Body of pancreas (tissue), 4 donors: ENCODE measurements around the gene RPS5. TPM values are rescaled to one million over a fixed set of nuclear protein-coding genes. Genes with fewer than 3 reads are reported as not detected.

Experiments used
- ATAC-seq: fragments of 150-250 bp; one replicate; pipeline ENCODE4 v1.9.1; 2016
- DNase-seq, 4 donors: peaks; one replicate each; pipeline ENCODE4 v3.0.0-alpha.2; 2019
- H3K27ac ChIP-seq, 4 donors: fragments of 200-600 bp; sonication (generic); 1 replicate in 3 of 4; 2 replicates in 1 of 4; pipeline versions ENCODE4 v1.5.1 to v1.6.1; 2016 to 2019; ENCODE audit warnings: mild to moderate bottlenecking in 1 of 4, mixed read lengths in 1 of 4, moderate library complexity in 1 of 4
- H3K27me3 ChIP-seq, 2 donors: fragments of 200-600 bp; sonication (generic); one replicate each; pipeline ENCODE4 v1.6.0; 2016; ENCODE audit warnings: mild to moderate bottlenecking in 1 of 2
- H3K36me3 ChIP-seq, 2 donors: fragments of 200-600 bp; sonication (generic); replicated peaks in 1 of 2; 2 replicates each; pipeline ENCODE4 v1.5.1; 2016; ENCODE audit warnings: low read depth in 2 of 2; ENCODE audit not compliant: insufficient read depth in 1 of 2
- H3K4me1 ChIP-seq: fragments of 200-600 bp; sonication (generic); one replicate; pipeline ENCODE4 v1.6.0; 2016
- H3K4me3 ChIP-seq, 2 donors: fragments of 200-600 bp; sonication (generic); 1 replicate in 1 of 2; 2 replicates in 1 of 2; pipeline ENCODE4 v1.5.1; 2016 to 2019
- H3K9me3 ChIP-seq, 3 donors: fragments of 200-600 bp; sonication (generic); 1 replicate in 2 of 3; 2 replicates in 1 of 3; pipeline ENCODE4 v1.5.1; 2016
- POLR2A ChIP-seq, 3 donors: fragments of 450-650 bp; IDR thresholded peaks; one replicate each; pipeline ENCODE4 v1.6.1; 2016; ENCODE audit warnings: antibody characterized with exemption in 3 of 3, mild to moderate bottlenecking in 2 of 3
- WGBS, 2 donors: methylation state at CpG; one replicate each; pipeline ENCODE4 v1.1.5; 2017; 5-methylcytosine and 5-hydroxymethylcytosine counted together
- intact Hi-C: fragments of 100-400 bp; cut with DNase I; formaldehyde crosslinking; loops from one replicate; pipeline ENCODE4 v1.15.1; 2023
- total RNA-seq, 2 donors: library from RNA; depleted of rRNA; stranded (reverse); fragments of >200 nt; gene quantifications; one replicate each; pipeline ENCODE4 v1.1.0, GENCODE V29; 2016
- TF ChIP-seq, protein P1 (sequence below), 7 experiments: fragments of 450-650 bp in 4 of 7; fragments of 200-600 bp in 3 of 7; sonication (generic) in 3 of 7; IDR thresholded peaks; one replicate each; pipeline ENCODE4 v1.5.1; 2016 to 2019; ENCODE audit warnings: antibody characterized with exemption in 7 of 7

Gene RPS5
- 1,000 to 10,000 TPM in 1 of 2 donors, 100 to 1,000 TPM in 1; 577 to 1,133 TPM for total RNA-seq

DNA sequence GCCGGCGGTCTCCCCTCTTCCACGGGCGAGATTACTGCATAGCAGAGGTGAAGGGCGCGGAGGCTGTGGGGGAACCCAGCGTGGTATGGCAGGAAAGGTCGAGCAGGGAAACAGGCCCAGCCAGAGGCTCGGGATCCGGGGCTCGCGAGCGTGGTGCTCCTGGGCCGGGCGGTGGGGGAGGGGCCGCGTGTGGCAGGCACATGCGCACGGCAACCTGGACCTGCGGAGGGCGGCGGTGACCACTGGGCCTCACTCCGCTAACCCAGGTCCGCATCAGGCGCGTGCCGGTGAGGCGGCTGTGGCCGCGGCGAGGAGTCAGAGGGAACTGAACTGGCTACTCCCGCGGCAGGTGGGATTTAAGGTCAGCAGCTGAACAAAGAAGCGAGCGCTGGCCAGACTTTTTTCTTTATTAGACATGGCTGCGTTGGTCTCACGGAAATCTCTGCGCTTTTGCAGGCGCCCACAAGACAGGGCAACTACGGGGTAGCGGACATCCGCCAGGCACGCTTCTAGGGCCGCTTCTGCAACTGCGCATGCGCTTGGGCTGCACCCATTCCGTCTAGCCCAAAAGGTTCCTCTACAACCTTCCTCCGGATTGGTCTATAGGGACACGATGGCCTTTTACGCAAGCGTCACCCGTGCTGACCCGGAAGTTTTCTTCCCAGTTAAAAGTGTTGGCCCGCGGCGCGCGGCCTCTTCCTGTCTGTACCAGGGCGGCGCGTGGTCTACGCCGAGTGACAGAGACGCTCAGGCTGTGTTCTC lies at the start of gene RPS5:
TSS of gene RPS5 (plus strand) at position 694 of the 762 bp plus-strand sequence. CDS start 869 bp downstream, outside the sequence.
- Histone ChIP-seq H3K36me3 (peaks cover 0 to 3% of the 10 kb centered on the region in 2 donors), H3K4me1 (peaks cover 67% of the 10 kb centered on the region), H3K27me3 (no peaks in the 10 kb centered on the region), H3K27ac (peak within 1 kb of the TSS; percentile 96 to 99 (median 96)), H3K4me3 (peak within 1 kb of the TSS; percentile 87 to 91), H3K9me3 (no peaks in the 10 kb centered on the region)
- 0% methylated on average over 27 to 64 of the region's 64 CpGs for WGBS, 2 donors
- intact Hi-C loops, result no loop called here
- ATAC-seq, result peak; percentile 97
- peak; percentile 39 to 89 (median 84) for TF ChIP-seq POLR2A (IDR thresholded peaks at IDR 0.05)
- TF ChIP-seq, protein P1, sequence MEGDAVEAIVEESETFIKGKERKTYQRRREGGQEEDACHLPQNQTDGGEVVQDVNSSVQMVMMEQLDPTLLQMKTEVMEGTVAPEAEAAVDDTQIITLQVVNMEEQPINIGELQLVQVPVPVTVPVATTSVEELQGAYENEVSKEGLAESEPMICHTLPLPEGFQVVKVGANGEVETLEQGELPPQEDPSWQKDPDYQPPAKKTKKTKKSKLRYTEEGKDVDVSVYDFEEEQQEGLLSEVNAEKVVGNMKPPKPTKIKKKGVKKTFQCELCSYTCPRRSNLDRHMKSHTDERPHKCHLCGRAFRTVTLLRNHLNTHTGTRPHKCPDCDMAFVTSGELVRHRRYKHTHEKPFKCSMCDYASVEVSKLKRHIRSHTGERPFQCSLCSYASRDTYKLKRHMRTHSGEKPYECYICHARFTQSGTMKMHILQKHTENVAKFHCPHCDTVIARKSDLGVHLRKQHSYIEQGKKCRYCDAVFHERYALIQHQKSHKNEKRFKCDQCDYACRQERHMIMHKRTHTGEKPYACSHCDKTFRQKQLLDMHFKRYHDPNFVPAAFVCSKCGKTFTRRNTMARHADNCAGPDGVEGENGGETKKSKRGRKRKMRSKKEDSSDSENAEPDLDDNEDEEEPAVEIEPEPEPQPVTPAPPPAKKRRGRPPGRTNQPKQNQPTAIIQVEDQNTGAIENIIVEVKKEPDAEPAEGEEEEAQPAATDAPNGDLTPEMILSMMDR (IDR thresholded peaks at IDR 0.05), result peak in 2 of 7 experiments; percentile 8 to 9
- peak; percentile 96 to 98 (median 96) for DNase-seq

DNA sequence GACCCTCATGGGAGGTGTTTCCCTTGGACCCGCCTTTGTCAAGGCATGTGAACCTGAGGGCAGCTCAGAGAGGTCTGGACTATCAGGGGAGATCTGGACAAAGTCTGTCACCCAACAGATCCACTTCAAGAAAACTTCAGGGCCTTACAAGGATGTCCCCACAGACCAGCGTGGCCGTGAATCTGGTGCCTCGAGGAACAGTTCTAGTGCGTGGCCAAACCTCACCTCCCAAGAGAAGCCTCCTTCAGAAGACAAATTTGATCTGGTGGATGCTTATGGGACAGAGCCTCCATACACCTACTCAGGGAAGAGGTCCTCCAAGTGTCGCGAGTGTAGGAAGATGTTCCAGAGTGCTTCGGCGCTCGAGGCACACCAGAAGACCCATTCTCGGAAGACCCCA lies 48.7 kb upstream of the RPS5 start:
- TF ChIP-seq, protein P1 (IDR thresholded peaks at IDR 0.05), result no peak
- no peak for TF ChIP-seq POLR2A (IDR thresholded peaks at IDR 0.05)
- H3K4me1 ChIP-seq, result no peaks in the 10 kb centered on the region
- H3K27ac ChIP-seq, result no peak overlapping the region
- peaks cover 0 to 2% of the 10 kb centered on the region in 2 donors for H3K36me3 ChIP-seq
- DNase-seq (no peak), ATAC-seq (no peak)
- H3K4me3 ChIP-seq, result no peak overlapping the region
- H3K9me3 ChIP-seq, result no peaks in the 10 kb centered on the region
- no peaks in the 10 kb centered on the region for H3K27me3 ChIP-seq
- 92 to 96% methylated on average over 10 to 11 of the region's 11 CpGs for WGBS, 2 donors
- intact Hi-C loops, result no loop called here

DNA sequence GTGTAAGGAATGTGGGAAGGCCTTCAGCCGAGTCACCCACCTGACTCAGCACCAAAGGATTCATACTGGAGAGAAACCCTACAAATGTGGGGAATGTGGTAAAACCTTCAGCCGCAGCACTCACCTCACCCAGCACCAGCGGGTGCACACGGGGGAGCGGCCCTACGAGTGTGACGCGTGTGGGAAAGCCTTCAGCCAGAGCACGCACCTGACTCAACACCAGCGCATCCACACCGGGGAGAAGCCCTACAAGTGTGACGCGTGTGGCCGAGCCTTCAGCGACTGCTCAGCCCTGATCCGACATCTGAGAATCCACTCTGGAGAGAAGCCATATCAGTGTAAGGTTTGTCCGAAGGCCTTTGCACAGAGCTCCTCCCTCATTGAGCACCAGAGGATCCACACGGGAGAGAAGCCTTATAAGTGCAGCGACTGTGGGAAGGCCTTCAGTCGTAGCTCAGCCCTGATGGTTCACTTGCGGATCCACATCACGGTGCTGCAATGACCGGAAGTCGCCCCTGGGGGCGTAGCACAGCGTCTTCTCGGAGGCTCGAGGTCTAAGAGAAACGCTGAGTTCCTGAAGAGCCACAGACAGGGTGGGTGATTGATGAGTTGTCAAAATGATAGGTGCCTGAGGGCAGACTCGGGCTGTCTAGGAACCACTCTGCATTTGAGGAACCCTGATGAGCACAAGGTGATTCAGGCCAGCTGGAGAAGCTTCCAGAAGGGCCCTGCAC lies 48.1 kb upstream of the RPS5 start:
- Histone ChIP-seq H3K9me3 (no peaks in the 10 kb centered on the region), H3K27me3 (no peaks in the 10 kb centered on the region), H3K27ac (no peak overlapping the region), H3K36me3 (peaks cover 0 to 2% of the 10 kb centered on the region in 2 donors), H3K4me1 (no peaks in the 10 kb centered on the region), H3K4me3 (no peak overlapping the region)
- no peak for DNase-seq
- WGBS, 2 donors, result 77 to 79% methylated on average over 4 to 29 of the region's 30 CpGs
- no peak for ATAC-seq
- intact Hi-C loops, result no loop called here
- no peak for TF ChIP-seq POLR2A (IDR thresholded peaks at IDR 0.05)
- TF ChIP-seq, protein P1 (IDR thresholded peaks at IDR 0.05), result no peak

DNA sequence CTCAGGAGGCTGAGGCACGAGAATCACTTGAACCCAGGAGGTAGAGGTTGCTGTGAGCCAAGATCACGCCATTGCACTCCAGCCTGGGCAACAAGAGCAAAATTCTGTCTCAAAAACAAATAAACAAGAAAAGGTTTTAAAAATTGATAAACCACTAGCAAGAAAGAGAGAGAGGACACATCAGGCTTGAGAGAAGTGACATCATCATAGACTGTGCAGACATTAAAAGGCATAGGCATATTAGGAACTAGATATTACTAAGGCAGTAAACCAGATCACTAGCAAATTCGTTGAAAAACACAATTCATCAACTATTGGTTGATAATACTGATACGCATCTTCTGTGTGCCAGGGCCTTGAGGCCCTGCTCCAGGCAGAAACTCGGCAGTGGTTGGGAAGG lies 41.5 kb upstream of the RPS5 start:
- Histone ChIP-seq H3K27ac (no peak overlapping the region), H3K36me3 (no peaks in the 10 kb centered on the region), H3K9me3 (no peaks in the 10 kb centered on the region), H3K27me3 (peaks cover 0 to 5% of the 10 kb centered on the region in 2 donors), H3K4me3 (no peak overlapping the region), H3K4me1 (peaks cover 15% of the 10 kb centered on the region)
- intact Hi-C loops, result no loop called here
- 53 to 55% methylated on average over 5 of the region's 5 CpGs for WGBS, 2 donors
- TF ChIP-seq, protein P1 (IDR thresholded peaks at IDR 0.05), result no peak
- TF ChIP-seq POLR2A (IDR thresholded peaks at IDR 0.05), result no peak
- ATAC-seq (no peak), DNase-seq (no peak)
